Neural cell (in vitro differentiated cells): ENCODE data around the gene A2ML1. TPM values are rescaled to one million over a fixed set of nuclear protein-coding genes. Genes with fewer than 3 reads are reported as not detected.

Experiments used
- H2AFZ ChIP-seq: fragments of 200-600, 300-800 bp; sonication (generic), shearing (Covaris generic); 2 replicates; pipeline ENCODE4 v1.6.0; 2014; ENCODE audit warnings: low read depth, mild to moderate bottlenecking, antibody characterized with exemption, low read length, moderate library complexity
- H3F3A ChIP-seq: fragments of 200-600 bp; shearing (Covaris generic); 2 replicates; pipeline ENCODE4 v1.6.1; 2016; ENCODE audit warnings: mild to moderate bottlenecking, moderate library complexity, mixed read lengths, antibody characterized with exemption, low read length; ENCODE audit not compliant: insufficient read depth, poor library complexity, severe bottlenecking
- H3K27ac ChIP-seq: fragments of 200-600, 300-800 bp; sonication (generic), shearing (Covaris generic); 2 replicates; pipeline ENCODE4 v1.5.1; 2014; ENCODE audit warnings: mild to moderate bottlenecking, low read length, moderate library complexity
- H3K27me3 ChIP-seq: fragments of 300-800, 200-600 bp; sonication (generic), shearing (Covaris generic); 2 replicates; pipeline ENCODE4 v1.6.0; 2014; ENCODE audit warnings: mild to moderate bottlenecking, low read depth, low read length, moderate library complexity; ENCODE audit not compliant: insufficient read depth
- H3K36me3 ChIP-seq: fragments of 300-800, 200-600 bp; sonication (generic), shearing (Covaris generic); 2 replicates; pipeline ENCODE4 v1.5.1; 2014; ENCODE audit warnings: mild to moderate bottlenecking, antibody characterized with exemption, low read length, moderate library complexity; ENCODE audit not compliant: insufficient read depth
- H3K4me2 ChIP-seq: fragments of 300-800, 200-600 bp; sonication (generic), shearing (Covaris generic); 2 replicates; pipeline ENCODE4 v1.6.0; 2014; ENCODE audit warnings: mild to moderate bottlenecking, low read length
- H3K4me3 ChIP-seq: fragments of 300-800, 200-600 bp; sonication (generic), shearing (Covaris generic); 2 replicates; pipeline ENCODE4 v1.5.1; 2014; ENCODE audit warnings: mild to moderate bottlenecking, low read length, moderate library complexity
- H3K79me2 ChIP-seq: fragments of 200-600 bp; shearing (Covaris generic); replicated peaks from 2 replicates; pipeline ENCODE4 v1.6.0; 2014; ENCODE audit warnings: mild to moderate bottlenecking, low read length, moderate library complexity; ENCODE audit not compliant: insufficient read depth
- H3K9ac ChIP-seq: fragments of 300-800, 200-600 bp; sonication (generic), shearing (Covaris generic); 2 replicates; pipeline ENCODE4 v1.6.1; 2016; ENCODE audit warnings: mild to moderate bottlenecking, low read length, mixed read lengths
- H3K9me2 ChIP-seq: fragments of 200-600 bp; shearing (Covaris generic); 2 replicates; pipeline ENCODE4 v1.6.1; 2016; ENCODE audit warnings: mild to moderate bottlenecking, low read length, mixed read lengths; ENCODE audit not compliant: insufficient read depth
- H3K9me3 ChIP-seq: fragments of 200-600, 300-800 bp; sonication (generic), shearing (Covaris generic); 2 replicates; pipeline ENCODE4 v1.6.1; 2016; ENCODE audit warnings: mild to moderate bottlenecking, mixed run types, low read length, moderate library complexity, mixed read lengths
- H4K20me1 ChIP-seq: fragments of 200-600 bp; shearing (Covaris generic); 2 replicates; pipeline ENCODE4 v1.6.1; 2016; ENCODE audit warnings: mild to moderate bottlenecking, mixed run types; ENCODE audit not compliant: insufficient read depth
- CTCF ChIP-seq: fragments of 450-650 bp; IDR thresholded peaks from 2 replicates; pipeline ENCODE4 v1.5.1; 2014; ENCODE audit warnings: antibody characterized with exemption, mild to moderate bottlenecking, moderate library complexity; ENCODE audit not compliant: poor library complexity, severe bottlenecking
- EP300 ChIP-seq: fragments of 450-650 bp; conservative IDR thresholded peaks from 2 replicates; pipeline ENCODE4 v1.6.1; 2014; ENCODE audit warnings: antibody characterized with exemption, mild to moderate bottlenecking, moderate library complexity; ENCODE audit not compliant: poor library complexity, severe bottlenecking
- EZH2 ChIP-seq: fragments of 200-600, 300-800 bp; shearing (Covaris generic), sonication (generic); IDR thresholded peaks from 2 replicates; pipeline ENCODE4 v1.6.1; 2014; ENCODE audit warnings: antibody characterized with exemption, low read length, borderline replicate concordance, mild to moderate bottlenecking; ENCODE audit not compliant: insufficient read depth, poor library complexity, severe bottlenecking
- MXI1 ChIP-seq: fragments of 450-650 bp; conservative IDR thresholded peaks from 2 replicates; pipeline ENCODE4 v1.6.1; 2014; ENCODE audit warnings: antibody characterized with exemption, mild to moderate bottlenecking; ENCODE audit not compliant: poor library complexity, severe bottlenecking
- POLR2AphosphoS5 ChIP-seq: IDR thresholded peaks from 2 replicates; pipeline ENCODE4 v1.6.1; 2012
- RAD21 ChIP-seq: fragments of 450-650 bp; conservative IDR thresholded peaks from 2 replicates; pipeline ENCODE4 v1.6.1; 2014; ENCODE audit warnings: antibody characterized with exemption, mild to moderate bottlenecking, moderate library complexity
- REST ChIP-seq: IDR thresholded peaks from 2 replicates; pipeline ENCODE4 v1.6.1; 2012; ENCODE audit warnings: borderline replicate concordance
- SMC3 ChIP-seq: fragments of 450-650 bp; conservative IDR thresholded peaks from 2 replicates; pipeline ENCODE4 v1.6.1; 2014; ENCODE audit warnings: antibody characterized with exemption, mild to moderate bottlenecking, moderate library complexity; ENCODE audit not compliant: poor library complexity
- TAF1 ChIP-seq: IDR thresholded peaks from 2 replicates; pipeline ENCODE4 v1.6.1; 2012; ENCODE audit warnings: low read depth
- polyA plus RNA-seq: library from polyadenylated mRNA; depleted of rRNA; stranded (reverse); fragments of >200 nt; gene quantifications from 2 replicates; pipeline ENCODE4 v1.2.3, GENCODE V29; 2014

A2ML1 gene
- polyA plus RNA-seq, 1 donor from 2014 or later, result not detected

GRCh38 chr12:8914716-8915526, 92.5 kb downstream of the A2ML1 start:
- H2AFZ ChIP-seq, result peak overlapping the region; percentile 78
- H3F3A ChIP-seq, result no peaks in the 10 kb centered on the region
- H3K4me2 ChIP-seq, result peak overlapping the region; percentile 79
- H3K9ac ChIP-seq, result peak overlapping the region; percentile 82
- no peak for TF ChIP-seq POLR2AphosphoS5
- TF ChIP-seq TAF1, result no peak
- TF ChIP-seq SMC3, result peak; percentile 38
- no peak for TF ChIP-seq EP300
- TF ChIP-seq MXI1, result peak; percentile 82
- peak; percentile 24 for TF ChIP-seq RAD21
- TF ChIP-seq CTCF, result no peak
- no peak for TF ChIP-seq EZH2
- no peak for TF ChIP-seq REST
- no peaks in the 10 kb centered on the region for H4K20me1 ChIP-seq
- H3K9me2 ChIP-seq, result no peaks in the 10 kb centered on the region
- H3K27me3 ChIP-seq, result no peaks in the 10 kb centered on the region
- H3K79me2 ChIP-seq, result peaks cover 36% of the 10 kb centered on the region
- peak overlapping the region; percentile 82 for H3K27ac ChIP-seq
- H3K4me3 ChIP-seq, result peak overlapping the region; percentile 81
- no peaks in the 10 kb centered on the region for H3K36me3 ChIP-seq
- H3K9me3 ChIP-seq, result no peaks in the 10 kb centered on the region

- no peak overlapping the region for H3K27ac ChIP-seq
- no peaks in the 10 kb centered on the region for H3K9me2 ChIP-seq
- H3K9me3 ChIP-seq, result no peaks in the 10 kb centered on the region
- H3K9ac ChIP-seq, result peak overlapping the region; percentile 82
- peaks cover 32% of the 10 kb centered on the region for H3K79me2 ChIP-seq
- no peaks in the 10 kb centered on the region for H3K27me3 ChIP-seq
- H3F3A ChIP-seq, result no peaks in the 10 kb centered on the region
- H4K20me1 ChIP-seq, result no peaks in the 10 kb centered on the region
- H3K4me2 ChIP-seq, result peak overlapping the region; percentile 79
- no peaks in the 10 kb centered on the region for H3K36me3 ChIP-seq
- peak overlapping the region; percentile 81 for H3K4me3 ChIP-seq
- H2AFZ ChIP-seq, result no peak overlapping the region
- TF ChIP-seq EZH2 (no peak), RAD21 (no peak), SMC3 (no peak)
These were observed 93.7 kb downstream of the A2ML1 start for GRCh38 chr12:8916154-8916553.
